ENCODE results near the gene IGLL5. TPM values are rescaled to one million over a fixed set of nuclear protein-coding genes. Genes with fewer than 3 reads are reported as not detected.

IGLL5 gene
- total RNA-seq, result not detected in 2 replicates

GRCh38 chr22:22887621-22888503 is at the start of gene IGLL5:
Gene IGLL5 (plus strand): TSS chr22:22887816. CDS start chr22:22888054, 238 bp downstream.

Small RNA genes lying within 50 kb of the gene (small RNA-seq; reads per million reads assigned to genes)
- gene IGLC4 (ENCODE audit: low replicate concordance) (not detected), gene IGLC5 (ENCODE audit: low replicate concordance) (not detected), gene IGLJ1 (ENCODE audit: low replicate concordance) (not detected), gene IGLJ2 (ENCODE audit: low replicate concordance) (not detected), gene IGLJ3 (ENCODE audit: low replicate concordance) (not detected), gene IGLJ4 (ENCODE audit: low replicate concordance) (not detected), gene IGLJ5 (ENCODE audit: low replicate concordance) (not detected), gene IGLJ6 (ENCODE audit: low replicate concordance) (not detected), gene IGLJ7 (ENCODE audit: low replicate concordance) (not detected), gene IGLV2-5 (ENCODE audit: low replicate concordance) (not detected), gene IGLV3-2 (ENCODE audit: low replicate concordance) (not detected), gene IGLV3-4 (ENCODE audit: low replicate concordance) (not detected), gene IGLV3-6 (ENCODE audit: low replicate concordance) (not detected), gene IGLV3-7 (ENCODE audit: low replicate concordance) (not detected), gene MIR5571 (ENCODE audit: low replicate concordance) (not detected)

Other genes with a start within 250 kb of the IGLL5 start
- not detected in 2 replicates for gene GGTLC2, start 243.2 kb upstream of the IGLL5 start, total RNA-seq
- 0.43 and 0.44 TPM in 2 replicates for gene GNAZ, start 182.7 kb downstream of the IGLL5 start, total RNA-seq

Measured in placental pericyte (primary cell).